Spleen (tissue), 11 donors: ENCODE data around the gene WDR7. TPM values are rescaled to one million over a fixed set of nuclear protein-coding genes. Genes with fewer than 3 reads are reported as not detected.

Experiments used
- DNase-seq: peaks from one replicate; pipeline ENCODE4 v3.0.0-alpha.2; 2020
- H3K27ac ChIP-seq, 8 donors: fragments of 200-600 bp; sonication (generic) in 7 of 8; 1 replicate in 4 of 8; 2 replicates in 4 of 8; pipeline versions ENCODE4 v1.5.0 to v1.8.0; 2016 to 2021; ENCODE audit warnings: inconsistent platforms in 4 of 8, mild to moderate bottlenecking in 4 of 8, moderate library complexity in 1 of 8
- H3K27me3 ChIP-seq, 7 donors: fragments of 200-600 bp; sonication (generic) in 6 of 7; replicated peaks in 1 of 7; 1 replicate in 4 of 7; 2 replicates in 3 of 7; pipeline versions ENCODE4 v1.5.0 to v1.8.0; 2016 to 2021; ENCODE audit warnings: inconsistent platforms in 3 of 7, mild to moderate bottlenecking in 1 of 7
- H3K36me3 ChIP-seq, 6 donors: fragments of 200-600 bp; sonication (generic) in 5 of 6; 1 replicate in 4 of 6; 2 replicates in 2 of 6; pipeline versions ENCODE4 v1.5.0 to v1.8.0; 2016 to 2021; ENCODE audit warnings: inconsistent platforms in 2 of 6
- H3K4me1 ChIP-seq, 6 donors: fragments of 200-600 bp; sonication (generic) in 5 of 6; 1 replicate in 3 of 6; 2 replicates in 3 of 6; pipeline versions ENCODE4 v1.5.0 to v1.8.0; 2016 to 2021; ENCODE audit warnings: inconsistent platforms in 3 of 6
- H3K4me3 ChIP-seq, 8 donors: fragments of 200-600 bp; sonication (generic) in 7 of 8; 1 replicate in 4 of 8; 2 replicates in 4 of 8; pipeline versions ENCODE4 v1.5.0 to v1.8.0; 2016 to 2021; ENCODE audit warnings: inconsistent platforms in 4 of 8, mild to moderate bottlenecking in 4 of 8, moderate library complexity in 2 of 8
- H3K9me3 ChIP-seq, 8 donors: fragments of 200-600 bp; sonication (generic) in 7 of 8; 1 replicate in 4 of 8; 2 replicates in 4 of 8; pipeline versions ENCODE4 v1.5.0 to v1.8.0; 2016 to 2021; ENCODE audit warnings: inconsistent platforms in 4 of 8
- POLR2A ChIP-seq, 3 donors: fragments of 450-650 bp; IDR thresholded peaks; one replicate each; pipeline ENCODE4 v1.5.1; 2017; ENCODE audit warnings: antibody characterized with exemption in 3 of 3, mild to moderate bottlenecking in 1 of 3
- POLR2AphosphoS5 ChIP-seq, 3 donors: sonication (generic); formaldehyde crosslinking; IDR thresholded peaks; one replicate each; pipeline ENCODE4 v1.5.1; 2017; ENCODE audit warnings: antibody characterized with exemption in 3 of 3
- WGBS, 5 donors: extraction: QIAGEN DNeasy Blood & Tissue Kit in 3 of 5; methylation state at CpG; one replicate each; pipeline versions ENCODE4 v1.1.5 to v1.1.7; 2013 to 2018; 5-methylcytosine and 5-hydroxymethylcytosine counted together
- intact Hi-C: fragments of 100-400 bp; cut with DNase I; formaldehyde crosslinking; loops from one replicate; pipeline ENCODE4 v1.15.0; 2023; ENCODE audit warnings: low total_unique reads
- polyA plus RNA-seq, 3 donors: library from polyadenylated mRNA; stranded (reverse); fragments of 200-250 nt; gene quantifications; one replicate each; pipeline ENCODE4 v1.2.1, GENCODE V29; 2013
- total RNA-seq, 7 donors: library from RNA; depleted of rRNA in 3 of 7; stranded (reverse); fragments of >200 nt in 3 of 7; fragmentation: NEBNext Ultra II Directional in 4 of 7; extraction: Animal tissue kit (Norgen Biotek cat#: 25700) in 4 of 7; gene quantifications; one replicate each; pipeline versions ENCODE4 v1.1.0 to v1.2.1, GENCODE V29; 2016 to 2021
- TF ChIP-seq, protein P1 (sequence below), 11 experiments: fragments of 200-600 bp in 7 of 11; fragments of 450-650 bp in 4 of 11; sonication (generic) in 4 of 11; IDR thresholded peaks in 8 of 11; conservative IDR thresholded peaks in 3 of 11; 1 replicate in 7 of 11; 2 replicates in 4 of 11; pipeline versions ENCODE4 v1.4.0 to v1.8.0; 2016 to 2021; ENCODE audit warnings: antibody characterized with exemption in 11 of 11, inconsistent platforms in 4 of 11, mild to moderate bottlenecking in 1 of 11
- donor health status: healthy with polysubstance abuse.
- donor health status: DM: no; HTN: no; CAD: no; lungs with moderate emphysema.
- donor health status: DM: no; HTN: no; CAD: no.
- donor health status: Bipolar disorder and iron deficiency.
- donor health status: healthy.
- donor health status: DM: no; HTN: no; CAD: no.
- donor health status: DM: yes; HTN: yes; CAD: no.

Gene WDR7
- total and polyA plus RNA-seq, 10 donors: 2.8 to 55.9 (median 42.8) TPM

GRCh38 chr18:56641714-56642337, 9.3 kb upstream of the WDR7 start:
- intact Hi-C loops: no loop called here
- 82 to 92% (median 86%) methylated on average over 8 of the region's 8 CpGs for WGBS, 5 donors
- DNase-seq: no peak
- no peak for TF ChIP-seq POLR2A (IDR thresholded peaks at IDR 0.05)
- TF ChIP-seq, protein P1, sequence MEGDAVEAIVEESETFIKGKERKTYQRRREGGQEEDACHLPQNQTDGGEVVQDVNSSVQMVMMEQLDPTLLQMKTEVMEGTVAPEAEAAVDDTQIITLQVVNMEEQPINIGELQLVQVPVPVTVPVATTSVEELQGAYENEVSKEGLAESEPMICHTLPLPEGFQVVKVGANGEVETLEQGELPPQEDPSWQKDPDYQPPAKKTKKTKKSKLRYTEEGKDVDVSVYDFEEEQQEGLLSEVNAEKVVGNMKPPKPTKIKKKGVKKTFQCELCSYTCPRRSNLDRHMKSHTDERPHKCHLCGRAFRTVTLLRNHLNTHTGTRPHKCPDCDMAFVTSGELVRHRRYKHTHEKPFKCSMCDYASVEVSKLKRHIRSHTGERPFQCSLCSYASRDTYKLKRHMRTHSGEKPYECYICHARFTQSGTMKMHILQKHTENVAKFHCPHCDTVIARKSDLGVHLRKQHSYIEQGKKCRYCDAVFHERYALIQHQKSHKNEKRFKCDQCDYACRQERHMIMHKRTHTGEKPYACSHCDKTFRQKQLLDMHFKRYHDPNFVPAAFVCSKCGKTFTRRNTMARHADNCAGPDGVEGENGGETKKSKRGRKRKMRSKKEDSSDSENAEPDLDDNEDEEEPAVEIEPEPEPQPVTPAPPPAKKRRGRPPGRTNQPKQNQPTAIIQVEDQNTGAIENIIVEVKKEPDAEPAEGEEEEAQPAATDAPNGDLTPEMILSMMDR (IDR thresholded peaks at IDR 0.05 in 8 of 11, conservative IDR thresholded peaks at IDR 0.05 in 3 of 11): no peak
- TF ChIP-seq POLR2AphosphoS5 (IDR thresholded peaks at IDR 0.05): no peak
- no peaks in the 10 kb centered on the region for H3K9me3 ChIP-seq
- no peak overlapping the region for H3K27ac ChIP-seq
- peaks cover 0 to 26% (median 11%) of the 10 kb centered on the region in 6 donors for H3K4me1 ChIP-seq
- H3K4me3 ChIP-seq: no peak overlapping the region
- no peaks in the 10 kb centered on the region for H3K36me3 ChIP-seq
- H3K27me3 ChIP-seq: no peaks in the 10 kb centered on the region

DNA sequence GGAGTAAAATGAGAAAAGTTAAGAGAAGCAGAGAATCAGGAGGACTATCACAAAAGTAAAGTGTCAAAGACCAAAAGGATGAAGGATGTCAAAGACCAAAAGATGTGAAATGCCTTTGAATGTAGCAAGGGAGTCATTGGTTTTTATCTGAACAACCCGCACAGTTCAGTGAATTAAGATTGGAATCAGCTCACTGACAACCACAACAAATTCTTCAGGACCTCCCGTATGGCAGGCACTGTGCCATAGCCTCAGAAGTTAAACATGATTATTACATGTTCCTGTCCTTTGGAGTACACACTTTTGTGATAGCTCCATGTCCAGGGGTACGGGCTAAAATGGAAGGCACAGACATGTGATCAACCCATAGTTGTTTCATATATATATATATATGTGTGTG, 7.8 kb upstream of the WDR7 start:
- no peak overlapping the region for H3K4me3 ChIP-seq
- intact Hi-C loops: no loop called here
- H3K27me3 ChIP-seq: no peaks in the 10 kb centered on the region
- no peak for DNase-seq
- WGBS, 5 donors: 87 to 97% (median 93%) methylated on average over 3 of the region's 3 CpGs
- H3K36me3 ChIP-seq: no peaks in the 10 kb centered on the region
- no peaks in the 10 kb centered on the region for H3K9me3 ChIP-seq
- H3K27ac ChIP-seq: no peak overlapping the region
- peaks cover 0 to 21% (median 3%) of the 10 kb centered on the region in 6 donors for H3K4me1 ChIP-seq
- TF ChIP-seq POLR2A (IDR thresholded peaks at IDR 0.05) (no peak), POLR2AphosphoS5 (IDR thresholded peaks at IDR 0.05) (no peak)
- TF ChIP-seq, protein P1 (IDR thresholded peaks at IDR 0.05 in 8 of 11, conservative IDR thresholded peaks at IDR 0.05 in 3 of 11): no peak

DNA sequence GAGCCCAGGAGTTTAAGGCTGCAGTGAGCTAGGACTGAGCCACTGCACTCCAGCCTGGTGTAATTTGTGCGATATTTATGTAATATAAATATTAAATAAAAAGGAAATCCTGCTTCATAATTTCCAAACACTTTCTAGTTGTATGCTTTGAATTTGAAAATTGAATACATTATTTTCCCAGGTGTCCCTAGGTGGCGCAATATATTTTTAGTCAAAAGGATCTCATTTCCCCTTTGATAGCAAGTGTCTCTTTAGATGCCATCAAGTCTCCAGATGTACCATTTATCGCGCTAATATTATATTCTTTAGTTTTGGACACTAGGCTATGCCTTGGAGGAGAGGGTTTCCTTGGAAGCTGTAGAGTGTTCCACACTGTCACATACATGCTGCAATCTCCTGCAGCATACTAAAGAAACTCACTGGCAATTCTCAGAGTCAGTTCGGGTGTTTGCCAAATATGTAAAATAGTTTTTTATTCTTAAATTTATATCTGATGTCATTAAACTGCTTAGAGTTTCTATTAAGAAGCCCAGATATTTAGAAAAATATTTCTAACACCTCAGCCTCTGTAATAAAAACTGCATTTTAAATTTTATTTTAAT, 5.6 kb upstream of the WDR7 start:
- 67 to 77% (median 73%) methylated on average over 5 of the region's 5 CpGs for WGBS, 5 donors
- TF ChIP-seq POLR2AphosphoS5 (IDR thresholded peaks at IDR 0.05): no peak
- TF ChIP-seq, protein P1 (IDR thresholded peaks at IDR 0.05 in 8 of 11, conservative IDR thresholded peaks at IDR 0.05 in 3 of 11): peak in 4 of 11 experiments; percentile 22 to 44 (median 31)
- H3K9me3 ChIP-seq: no peaks in the 10 kb centered on the region
- H3K27ac ChIP-seq: no peak overlapping the region
- no peaks in the 10 kb centered on the region for H3K36me3 ChIP-seq
- peaks cover 0 to 22% (median 4%) of the 10 kb centered on the region in 6 donors for H3K4me1 ChIP-seq
- no peaks in the 10 kb centered on the region for H3K27me3 ChIP-seq
- intact Hi-C loops: no loop called here
- DNase-seq: no peak
- H3K4me3 ChIP-seq: no peak overlapping the region

GRCh38 chr18:56647071-56647470, 4.1 kb upstream of the WDR7 start:
- intact Hi-C loops: no loop called here
- Histone ChIP-seq H3K9me3 (no peaks in the 10 kb centered on the region), H3K27me3 (no peaks in the 10 kb centered on the region), H3K27ac (no peak overlapping the region), H3K36me3 (no peaks in the 10 kb centered on the region), H3K4me3 (no peak overlapping the region), H3K4me1 (peaks cover 3 to 32% (median 13%) of the 10 kb centered on the region in 6 donors)
- TF ChIP-seq POLR2AphosphoS5 (IDR thresholded peaks at IDR 0.05) (no peak), POLR2A (IDR thresholded peaks at IDR 0.05) (no peak)
- TF ChIP-seq, protein P1 (IDR thresholded peaks at IDR 0.05 in 8 of 11, conservative IDR thresholded peaks at IDR 0.05 in 3 of 11): no peak
- no peak for DNase-seq
